CD4-positive, alpha-beta T cell treated with Interleukin-15 for 1 hour (primary cell): ENCODE data around the gene CALM1.

ENCODE experiments used
- DNase-seq: peaks from one replicate; pipeline ENCODE4 v3.0.0-alpha.2; 2020

CALM1 gene

GRCh38 chr14:90412058-90412457 lies 15.2 kb downstream of the CALM1 start:
- DNase-seq: no peak

- no peak for DNase-seq
Observed at GRCh38 chr14:90416720-90417119, 19.9 kb downstream of the CALM1 start.

DNA sequence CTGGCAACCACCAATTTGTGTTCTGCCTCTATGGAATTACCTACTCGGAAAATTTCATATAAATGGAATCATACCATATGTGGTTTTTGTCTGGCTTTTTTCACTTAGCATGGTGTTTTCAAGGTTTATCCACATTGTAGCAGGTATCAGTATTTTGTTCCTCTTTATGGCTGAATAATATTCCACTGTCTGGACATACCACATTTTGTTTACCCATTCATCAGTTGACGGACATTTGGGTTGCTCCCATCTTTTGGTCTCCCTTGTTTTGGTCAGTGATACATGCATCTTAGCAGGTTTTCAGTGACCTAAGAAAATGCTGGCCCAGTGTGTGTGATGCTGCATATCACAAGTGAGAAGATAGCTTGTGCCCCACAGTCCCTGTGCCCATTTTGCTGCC lies 21.2 kb downstream of the CALM1 start:
- DNase-seq: no peak

GRCh38 chr14:90419200-90419599 lies 22.4 kb downstream of the CALM1 start:
- no peak for DNase-seq

DNA sequence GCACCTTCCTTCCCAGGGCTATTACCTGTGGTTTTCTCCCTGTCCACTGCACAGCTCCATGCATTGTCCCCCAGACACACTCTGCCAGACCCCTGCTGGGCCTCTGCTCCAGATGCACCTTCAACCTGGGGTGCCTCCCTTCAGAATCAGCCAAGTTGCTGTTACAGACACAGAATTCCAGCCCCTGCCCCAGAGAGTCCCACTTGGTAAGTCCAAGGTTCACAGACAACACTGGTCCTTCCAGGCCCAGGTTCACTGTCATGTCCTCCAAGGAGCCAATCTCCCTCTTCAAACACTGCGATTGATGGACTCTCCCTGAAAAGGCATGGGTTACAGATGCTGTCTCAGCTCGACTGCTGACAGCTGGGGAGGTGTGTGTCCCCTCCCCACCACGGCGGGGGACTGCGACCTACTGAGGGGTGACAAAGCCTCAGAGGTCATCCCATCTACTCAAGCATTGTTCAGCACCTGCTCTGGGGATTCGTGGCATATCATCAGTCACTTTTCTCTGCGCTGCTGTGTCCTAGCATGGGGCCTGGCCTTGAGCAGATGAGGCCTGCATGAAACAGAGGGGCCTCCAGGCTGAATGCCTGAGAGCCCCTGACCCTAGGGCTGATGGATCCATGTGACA lies 24.3 kb downstream of the CALM1 start:
- DNase-seq: no peak

- DNase-seq: no peak
Observed at GRCh38 chr14:90421632-90422020, 24.8 kb downstream of the CALM1 start.

DNA sequence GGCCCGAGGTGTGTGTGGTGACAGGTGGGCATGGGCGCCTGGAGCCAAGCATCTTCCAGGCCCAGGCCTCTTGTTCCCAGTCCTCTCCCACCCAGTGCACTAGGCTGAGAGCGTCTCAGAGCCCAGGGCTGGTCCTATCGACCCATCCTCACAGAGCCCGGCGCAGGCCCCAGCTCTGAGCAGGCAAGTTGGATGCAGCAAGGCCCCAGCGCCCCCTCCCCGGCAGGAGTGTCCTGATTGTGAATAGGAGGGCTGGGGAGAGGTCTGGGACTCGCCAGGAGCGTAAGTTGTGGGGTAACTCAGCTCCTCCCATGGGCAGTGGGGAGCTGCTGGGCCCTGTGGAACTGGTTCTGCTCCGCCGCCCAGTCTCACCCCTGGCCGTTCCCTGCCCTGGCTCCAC lies 26.3 kb downstream of the CALM1 start:
- DNase-seq: no peak

- DNase-seq: no peak
Observed at GRCh38 chr14:90424075-90424474, 27.2 kb downstream of the CALM1 start.

DNA sequence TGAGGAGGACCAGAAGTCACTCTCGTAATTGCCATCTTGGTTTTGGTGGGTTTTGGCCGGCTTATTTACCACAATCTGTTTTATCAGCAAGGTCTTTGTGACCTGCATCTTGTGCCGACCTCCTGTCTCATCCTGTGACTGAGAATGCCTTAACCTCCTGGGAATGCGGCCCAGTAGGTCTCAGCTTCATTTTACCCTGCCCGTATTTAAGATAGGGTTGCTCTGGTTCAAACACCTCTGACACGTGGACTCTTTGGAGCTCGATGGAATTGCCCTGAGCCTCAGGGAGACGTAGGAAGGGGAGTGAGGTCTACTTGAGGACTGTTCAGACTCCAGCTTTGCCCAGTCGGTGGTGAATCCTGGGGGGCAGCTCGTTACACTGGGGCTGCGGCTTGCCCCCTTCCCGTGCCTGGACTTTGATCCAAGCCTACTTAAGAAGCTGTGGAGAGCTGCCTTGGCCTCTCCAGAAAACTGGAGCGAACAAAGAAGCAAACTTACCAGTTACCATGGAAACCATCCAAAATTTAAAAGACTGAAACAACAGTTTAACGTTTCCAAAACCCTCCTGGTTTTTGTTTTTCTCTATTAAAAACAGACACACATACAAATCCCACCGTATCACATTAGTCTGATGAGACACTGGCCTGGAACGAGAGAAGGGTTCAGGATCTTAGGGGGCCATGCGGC lies 28.0 kb downstream of the CALM1 start:
- no peak for DNase-seq

DNA sequence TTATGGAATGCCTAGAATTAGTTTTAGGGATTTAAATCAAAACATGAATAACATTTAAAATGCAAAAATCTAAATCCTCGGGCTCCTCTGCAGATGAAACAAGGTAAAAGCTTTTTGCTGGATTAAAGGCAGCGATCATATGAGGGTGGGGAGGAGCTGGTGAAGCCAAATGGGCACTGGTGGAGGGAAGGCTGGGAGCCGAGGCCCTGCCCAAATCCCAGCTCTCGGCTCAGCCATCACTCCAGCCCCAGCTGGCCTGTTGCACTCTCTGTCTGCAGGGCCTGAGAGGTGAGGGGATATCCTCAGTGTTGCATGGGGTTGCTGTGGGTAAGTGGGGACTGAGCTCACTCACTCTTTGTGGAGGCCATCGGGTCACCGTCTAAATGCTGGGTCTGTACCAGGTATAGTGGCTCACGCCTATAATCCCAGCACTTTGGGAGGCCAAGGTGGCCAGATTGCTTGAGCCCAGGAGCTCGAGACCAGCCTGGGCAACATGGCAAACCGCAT lies 28.6 kb downstream of the CALM1 start:
- no peak for DNase-seq

- no peak for DNase-seq
Observed at GRCh38 chr14:90426031-90426540, 29.3 kb downstream of the CALM1 start.

- no peak for DNase-seq
Observed at GRCh38 chr14:90426663-90427062, 29.8 kb downstream of the CALM1 start.

DNA sequence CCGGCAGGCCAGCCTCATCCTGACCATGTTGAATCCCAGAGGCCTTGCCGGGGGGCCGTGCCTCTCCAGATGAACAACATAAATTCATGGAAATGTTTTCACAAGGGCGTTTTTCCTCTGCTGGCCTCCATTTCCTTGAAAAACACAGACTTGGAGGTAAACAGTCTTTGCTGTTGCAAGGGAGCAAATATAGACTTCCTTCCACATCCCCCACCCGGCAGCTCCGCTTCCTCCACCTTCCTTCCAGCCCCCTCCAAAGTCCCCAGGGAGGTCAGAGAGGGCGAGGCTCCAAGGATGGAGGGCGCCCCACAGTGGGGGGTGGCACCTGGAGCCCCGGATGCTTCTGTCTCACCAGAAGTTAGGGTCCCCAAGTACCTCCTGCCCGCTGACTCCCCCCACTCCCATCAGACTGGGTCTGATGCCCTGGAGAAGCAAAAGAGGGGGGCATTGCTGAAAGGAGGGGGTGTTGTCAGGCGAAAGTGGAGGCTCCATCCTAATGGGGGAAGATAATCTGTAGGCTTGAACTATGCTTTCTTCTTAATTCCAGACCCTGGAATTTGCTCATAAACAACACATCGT lies 31.1 kb downstream of the CALM1 start:
- no peak for DNase-seq

GRCh38 chr14:90428676-90429075 lies 31.8 kb downstream of the CALM1 start:
- DNase-seq: no peak

DNA sequence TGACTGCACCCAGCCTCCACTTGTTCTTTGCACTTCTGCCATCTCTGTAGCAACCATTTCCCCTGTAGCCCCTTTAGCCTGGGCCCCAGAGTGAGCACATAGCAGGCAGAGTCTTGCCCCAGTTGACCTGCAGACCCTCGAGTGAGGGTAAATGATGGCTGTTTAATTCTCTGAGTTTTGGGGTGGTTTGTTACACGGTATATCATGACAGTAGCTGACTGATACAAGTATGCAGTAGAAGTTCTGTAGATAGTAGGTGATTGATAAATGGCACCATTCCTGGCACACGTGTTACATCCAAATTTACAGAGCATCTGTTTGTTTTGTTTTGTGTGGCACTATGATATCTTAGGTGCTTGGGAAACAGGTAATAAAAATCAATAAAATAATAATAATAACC lies 32.4 kb downstream of the CALM1 start:
- no peak for DNase-seq

GRCh38 chr14:90429754-90430153 lies 32.9 kb downstream of the CALM1 start:
- DNase-seq: no peak

DNA sequence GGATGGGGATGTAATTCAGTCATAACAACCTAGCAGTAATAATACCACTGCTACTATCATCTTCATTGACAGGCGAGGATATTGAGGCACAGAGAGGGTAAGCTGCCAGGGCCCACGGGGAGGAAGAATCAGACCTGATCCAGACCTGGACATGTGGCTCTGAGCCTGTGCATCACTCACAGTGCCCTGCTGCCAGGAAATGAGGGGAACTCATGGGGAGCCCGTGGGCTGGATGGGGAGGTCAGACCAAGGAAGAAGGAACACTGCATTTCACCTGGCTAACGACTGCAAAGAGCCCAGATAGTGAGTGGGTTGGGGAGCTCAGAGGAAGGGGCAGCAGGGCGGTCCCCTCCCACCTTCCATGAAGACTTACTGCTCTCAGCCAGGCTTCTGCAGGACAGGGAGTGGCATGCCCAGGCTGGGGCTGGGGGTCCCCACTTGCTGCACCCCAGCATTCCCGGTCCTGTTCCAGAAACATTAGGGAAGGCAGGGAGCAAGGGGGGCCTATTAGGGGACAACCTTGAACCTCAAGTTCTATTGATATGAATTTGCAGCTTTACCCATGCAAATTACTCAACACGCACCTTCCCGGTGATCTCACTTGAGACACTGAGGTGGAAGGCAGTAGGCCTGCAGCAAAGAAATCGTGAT lies 37.7 kb downstream of the CALM1 start:
- no peak for DNase-seq

- DNase-seq: no peak
Observed at GRCh38 chr14:90438841-90439240, 42.0 kb downstream of the CALM1 start.

GRCh38 chr14:90440021-90440451 lies 43.2 kb downstream of the CALM1 start:
- DNase-seq: no peak

DNA sequence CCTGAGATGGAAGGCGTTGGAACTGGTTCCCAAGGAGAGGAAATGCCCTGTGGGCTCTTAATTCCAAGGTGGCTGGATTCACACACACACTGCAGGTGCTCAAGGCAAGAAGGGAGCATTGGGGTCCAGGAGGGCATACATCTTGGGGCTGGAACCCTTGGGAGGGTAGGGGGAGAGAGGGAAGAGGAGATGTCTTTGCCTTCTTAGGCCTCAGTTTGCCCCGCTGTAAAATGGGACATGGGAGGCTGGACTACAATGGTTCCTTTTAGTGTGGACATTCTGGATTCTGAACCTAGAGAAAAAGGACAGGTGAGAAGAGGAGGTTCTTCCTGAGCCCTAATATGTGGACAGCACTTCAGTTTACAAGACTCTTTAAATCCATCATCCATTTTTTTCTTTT lies 43.8 kb downstream of the CALM1 start:
- DNase-seq: no peak

DNA sequence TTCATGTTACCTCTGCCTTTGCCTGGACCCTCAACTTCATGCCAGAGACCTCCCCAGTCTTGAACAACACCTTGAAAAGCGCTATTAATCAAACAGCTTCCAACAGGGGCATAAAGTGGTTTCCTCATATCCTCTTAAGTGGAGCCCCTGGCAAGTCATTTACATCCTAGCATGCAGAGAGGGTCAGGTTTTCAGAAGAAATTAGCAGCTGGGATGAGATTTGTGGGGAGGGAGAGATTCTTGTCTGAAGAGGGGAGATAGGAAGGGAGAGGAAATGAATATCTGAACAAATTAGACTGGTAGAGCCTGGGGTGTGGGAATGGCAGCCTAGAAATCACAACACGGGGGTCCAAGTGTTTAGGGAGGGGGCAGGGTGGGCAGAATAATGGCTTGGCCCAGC lies 45.6 kb downstream of the CALM1 start:
- no peak for DNase-seq

GRCh38 chr14:90443161-90444076 lies 46.6 kb downstream of the CALM1 start:
- DNase-seq: no peak
